Transverse colon (tissue), 4 donors: Measurements from ENCODE around the gene NPM1.

ENCODE experiments used
- CTCF ChIP-seq, 5 experiments: fragments of 200-600 bp in 3 of 5; fragments of 450-650 bp in 2 of 5; sonication (generic) in 3 of 5; IDR thresholded peaks; 1 replicate in 2 of 5; 2 replicates in 3 of 5; pipeline ENCODE4 v1.5.1; 2016 to 2017; ENCODE audit warnings: antibody characterized with exemption in 5 of 5, inconsistent platforms in 3 of 5, mild to moderate bottlenecking in 2 of 5, moderate library complexity in 1 of 5
- EP300 ChIP-seq: sonication (generic); formaldehyde crosslinking; IDR thresholded peaks from one replicate; pipeline ENCODE4 v1.6.1; 2017; ENCODE audit warnings: antibody characterized with exemption, low read depth
- POLR2A ChIP-seq: fragments of 450-650 bp; IDR thresholded peaks from one replicate; pipeline ENCODE4 v1.6.1; 2016; ENCODE audit warnings: antibody characterized with exemption, mild to moderate bottlenecking, moderate library complexity
- POLR2AphosphoS5 ChIP-seq, 3 donors: sonication (generic); formaldehyde crosslinking; IDR thresholded peaks; one replicate each; pipeline ENCODE4 v1.6.1; 2016; ENCODE audit warnings: antibody characterized with exemption in 3 of 3

GRCh38 chr5:171371326-171371725 lies 16.3 kb upstream of the NPM1 start:
- TF ChIP-seq POLR2A (no peak), CTCF (IDR thresholded peaks at IDR 0.05) (no peak), POLR2AphosphoS5 (IDR thresholded peaks at IDR 0.05) (no peak), EP300 (no peak)
